ENCODE data around the gene SPOCK1.

DNA sequence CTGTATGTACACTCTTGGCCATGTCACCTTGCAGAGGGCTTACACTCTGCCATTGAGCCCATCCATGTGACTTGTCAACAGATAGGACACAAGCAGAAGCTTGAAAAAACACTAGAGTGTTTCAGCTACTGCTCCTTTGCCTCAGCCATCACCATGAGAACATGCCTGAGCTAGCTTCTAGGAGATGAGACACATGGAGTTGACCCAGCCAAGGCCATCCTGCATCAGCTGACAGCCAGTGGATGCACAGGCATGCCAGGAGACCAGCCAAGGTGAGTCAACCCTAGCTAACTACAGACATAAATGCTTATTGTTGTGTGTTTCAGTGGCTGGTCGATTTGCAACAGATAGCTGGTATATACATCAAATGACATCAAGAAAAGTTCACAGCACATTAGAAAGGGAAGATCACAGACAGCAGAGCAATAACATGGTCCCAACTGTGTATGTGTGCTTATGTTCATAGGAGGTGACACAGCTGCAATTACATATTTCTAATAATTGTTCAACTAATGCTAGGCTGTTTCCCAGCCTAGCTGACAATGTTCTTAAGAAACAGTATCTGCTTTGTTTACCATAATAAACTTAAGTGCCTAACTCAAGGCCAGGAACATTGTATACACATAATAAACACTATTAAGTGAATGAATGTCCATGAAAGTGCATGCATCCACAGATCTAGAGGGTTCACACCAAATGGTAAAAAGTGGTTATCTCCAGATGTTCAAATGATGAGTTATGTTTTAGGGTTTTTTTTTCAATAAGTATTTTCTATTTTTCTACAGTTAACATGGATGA, 105.7 kb downstream of the SPOCK1 start:
- TF ChIP-seq, protein P1, sequence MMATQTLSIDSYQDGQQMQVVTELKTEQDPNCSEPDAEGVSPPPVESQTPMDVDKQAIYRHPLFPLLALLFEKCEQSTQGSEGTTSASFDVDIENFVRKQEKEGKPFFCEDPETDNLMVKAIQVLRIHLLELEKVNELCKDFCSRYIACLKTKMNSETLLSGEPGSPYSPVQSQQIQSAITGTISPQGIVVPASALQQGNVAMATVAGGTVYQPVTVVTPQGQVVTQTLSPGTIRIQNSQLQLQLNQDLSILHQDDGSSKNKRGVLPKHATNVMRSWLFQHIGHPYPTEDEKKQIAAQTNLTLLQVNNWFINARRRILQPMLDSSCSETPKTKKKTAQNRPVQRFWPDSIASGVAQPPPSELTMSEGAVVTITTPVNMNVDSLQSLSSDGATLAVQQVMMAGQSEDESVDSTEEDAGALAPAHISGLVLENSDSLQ (IDR thresholded peaks at IDR 0.05): no peak
- TF ChIP-seq FOXK2 (IDR thresholded peaks at IDR 0.05) (no peak), ARNT (IDR thresholded peaks at IDR 0.05) (no peak), L3MBTL2 (conservative IDR thresholded peaks at IDR 0.05) (no peak), CTBP1 (IDR thresholded peaks at IDR 0.05; ENCODE audit: borderline replicate concordance) (no peak), FOXA1 (IDR thresholded peaks at IDR 0.05) (no peak), ZNF384 (IDR thresholded peaks at IDR 0.05) (no peak), BHLHE40 (IDR thresholded peaks at IDR 0.05; ENCODE audit: borderline replicate concordance) (no peak)

All from HEK293T (cell line).